Stimulated activated CD4-positive, alpha-beta T cell treated with anti-CD3 and anti-CD28 coated beads, Interleukin-12 subunit alpha, Interleukin-12 subunit beta, amount 100 ng/mL, for 4 hours (primary cell): Measurements from ENCODE around the gene PROSER3.

Source experiments
- DNase-seq: peaks from one replicate; pipeline ENCODE4 v3.0.0-alpha.2; 2020

Gene PROSER3

DNA sequence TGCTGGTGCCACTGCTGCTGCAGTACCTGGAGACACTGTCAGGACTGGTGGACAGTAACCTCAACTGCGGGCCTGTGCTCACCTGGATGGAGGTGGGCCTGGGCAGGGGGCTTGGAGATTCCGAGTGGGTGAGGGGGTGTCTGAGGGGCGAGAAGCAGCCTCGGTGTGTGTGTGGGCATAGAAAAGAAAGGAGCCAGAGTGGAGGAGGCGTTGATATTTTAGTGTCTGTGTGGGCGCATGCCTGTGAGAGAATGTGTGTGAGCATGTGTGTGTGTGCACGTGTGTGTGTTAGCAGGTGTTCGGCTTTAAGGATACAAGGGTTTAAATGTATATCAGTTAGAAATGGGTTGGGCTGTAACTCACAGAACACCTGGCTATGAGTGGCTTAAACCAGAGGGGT, 21.1 kb downstream of the PROSER3 start:
- DNase-seq = no peak

DNA sequence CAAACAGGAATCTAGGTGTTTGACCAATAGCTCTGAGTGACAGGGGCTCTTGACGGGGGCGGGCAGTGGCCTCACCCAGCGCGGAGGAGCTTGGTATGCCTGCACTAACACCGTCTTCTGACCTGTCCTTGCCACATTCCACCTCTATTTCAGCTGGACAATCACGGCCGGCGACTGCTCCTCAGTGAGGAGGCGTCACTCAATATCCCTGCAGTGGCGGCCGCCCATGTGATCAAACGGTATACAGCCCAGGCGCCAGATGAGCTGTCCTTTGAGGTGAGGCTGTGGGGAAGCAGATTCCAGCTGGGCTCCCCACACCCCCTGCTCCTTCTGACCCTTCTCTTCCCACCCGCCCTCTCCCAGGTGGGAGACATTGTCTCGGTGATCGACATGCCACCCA, 22.1 kb downstream of the PROSER3 start:
- no peak for DNase-seq

DNA sequence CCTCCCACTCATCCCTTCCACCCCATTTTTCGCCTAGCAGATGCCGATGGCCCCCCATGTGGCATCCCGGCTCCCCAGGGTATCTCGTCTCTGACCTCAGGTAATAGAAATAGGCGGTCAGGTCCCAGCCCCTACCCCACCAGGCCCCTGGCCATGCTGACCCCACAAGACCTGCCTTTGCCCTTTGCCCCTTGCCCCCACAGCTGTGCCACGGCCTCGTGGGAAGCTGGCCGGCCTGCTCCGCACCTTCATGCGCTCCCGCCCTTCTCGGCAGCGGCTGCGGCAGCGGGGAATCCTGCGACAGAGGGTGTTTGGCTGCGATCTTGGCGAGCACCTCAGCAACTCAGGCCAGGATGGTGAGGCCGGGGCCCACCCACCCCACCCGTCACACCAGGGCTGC, 22.7 kb downstream of the PROSER3 start:
- no peak for DNase-seq

DNA sequence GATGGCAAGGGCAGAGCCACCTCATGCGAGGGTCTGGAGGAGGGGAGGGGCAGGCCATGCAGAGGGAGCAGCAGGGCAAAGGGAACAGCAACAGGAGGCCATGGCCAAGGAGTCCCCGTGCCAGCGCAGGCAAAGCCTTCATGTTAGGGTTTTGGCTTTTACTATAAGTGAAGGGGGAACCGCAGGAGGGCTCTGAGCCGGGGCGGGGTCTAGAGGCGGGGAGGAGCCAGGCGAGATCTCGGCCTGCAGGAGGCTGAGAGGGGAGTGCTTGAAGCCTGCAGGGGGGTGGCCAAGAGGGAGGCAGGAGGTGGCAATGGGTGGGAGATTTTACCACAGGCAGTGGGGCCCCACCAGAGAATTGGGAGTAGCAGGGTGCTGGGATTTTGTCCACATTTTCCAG, 23.7 kb downstream of the PROSER3 start:
- no peak for DNase-seq

DNA sequence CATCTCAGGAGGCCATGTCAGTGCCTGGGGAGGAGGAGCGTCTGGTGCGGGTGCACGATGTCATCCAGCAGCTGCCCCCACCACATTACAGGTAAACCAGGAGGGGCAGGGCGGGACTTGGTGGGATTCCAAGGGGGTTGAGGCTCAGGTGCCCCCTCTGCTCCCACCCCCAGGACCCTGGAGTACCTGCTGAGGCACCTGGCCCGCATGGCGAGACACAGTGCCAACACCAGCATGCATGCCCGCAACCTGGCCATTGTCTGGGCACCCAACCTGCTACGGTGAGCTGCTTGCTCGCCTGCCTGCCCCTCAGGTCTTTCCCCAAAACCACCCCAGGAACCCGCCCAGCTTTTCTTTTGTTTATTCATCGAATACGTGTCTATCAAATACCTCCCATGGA, 24.6 kb downstream of the PROSER3 start:
- DNase-seq = no peak

DNA sequence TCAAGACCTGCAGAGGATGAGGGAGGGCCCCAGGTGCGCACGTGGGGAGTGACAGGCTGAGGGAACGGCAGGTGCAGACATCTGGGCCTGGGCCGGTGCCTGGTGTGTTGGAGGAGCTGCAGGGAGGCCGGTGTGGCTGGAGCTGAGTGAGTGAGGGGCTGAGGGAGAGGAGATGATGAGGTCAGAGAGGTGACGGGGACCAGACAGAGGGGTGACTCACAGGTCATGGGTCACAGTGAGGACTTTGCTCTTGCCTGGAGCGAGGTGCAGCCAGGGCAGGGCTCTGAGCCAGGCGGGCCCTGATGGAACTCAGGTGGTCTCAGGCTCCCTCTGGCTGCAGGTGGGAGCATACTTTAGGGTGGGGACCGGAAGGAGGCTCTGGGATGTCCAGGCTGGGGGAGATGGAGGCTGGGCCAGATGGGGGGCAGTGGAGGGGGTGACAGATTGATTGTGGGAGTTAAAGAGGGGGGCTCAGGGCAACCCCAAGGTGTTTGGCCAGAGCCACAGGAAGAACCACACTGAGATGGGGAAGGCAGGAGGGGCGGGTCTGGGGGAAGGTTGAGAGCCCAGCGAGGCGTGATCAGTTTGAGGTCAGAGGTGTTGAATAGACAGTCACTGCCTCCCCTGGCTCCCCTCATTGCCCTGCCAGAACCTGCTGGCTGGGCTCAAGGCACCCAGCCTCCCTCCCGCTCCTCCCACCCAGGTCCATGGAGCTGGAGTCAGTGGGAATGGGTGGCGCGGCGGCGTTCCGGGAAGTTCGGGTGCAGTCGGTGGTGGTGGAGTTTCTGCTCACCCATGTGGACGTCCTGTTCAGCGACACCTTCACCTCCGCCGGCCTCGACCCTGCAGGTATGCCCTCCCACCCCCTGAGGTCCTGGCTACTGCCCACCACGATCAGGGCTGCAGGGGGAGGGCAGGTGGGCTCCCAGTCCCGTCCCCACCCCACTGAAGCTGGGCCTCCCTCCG, 25.8 kb downstream of the PROSER3 start:
- no peak for DNase-seq

DNA sequence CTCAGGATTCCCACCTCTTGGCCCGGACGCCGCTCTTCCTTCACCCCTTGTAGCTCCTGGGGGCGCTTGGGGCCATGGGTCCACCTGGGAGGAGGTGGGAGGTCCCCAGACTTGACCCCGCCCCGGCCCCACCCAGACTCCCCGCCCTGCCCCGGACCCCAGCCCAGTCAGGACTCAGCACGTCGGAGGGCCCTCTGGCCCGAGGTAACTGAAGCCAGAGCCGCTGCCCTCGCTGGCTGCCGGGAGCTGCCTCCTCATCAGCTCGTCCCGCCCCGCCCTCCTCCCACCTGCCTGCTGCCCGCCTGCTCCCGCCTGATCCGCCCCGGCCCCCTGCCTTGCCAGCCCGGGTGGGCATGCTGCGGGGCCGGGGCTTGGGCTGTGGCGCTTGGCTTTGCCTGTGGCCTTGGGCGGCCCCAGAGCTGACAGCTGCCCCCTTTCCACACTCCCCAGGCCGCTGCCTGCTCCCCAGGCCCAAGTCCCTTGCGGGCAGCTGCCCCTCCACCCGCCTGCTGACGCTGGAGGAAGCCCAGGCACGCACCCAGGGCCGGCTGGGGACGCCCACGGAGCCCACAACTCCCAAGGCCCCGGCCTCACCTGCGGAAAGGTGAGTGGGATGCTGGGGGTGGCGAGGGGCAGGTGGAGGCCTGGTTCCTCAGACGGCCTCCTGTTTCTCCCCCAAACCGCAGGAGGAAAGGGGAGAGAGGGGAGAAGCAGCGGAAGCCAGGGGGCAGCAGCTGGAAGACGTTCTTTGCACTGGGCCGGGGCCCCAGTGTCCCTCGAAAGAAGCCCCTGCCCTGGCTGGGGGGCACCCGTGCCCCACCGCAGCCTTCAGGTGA, 26.7 kb downstream of the PROSER3 start:
- no peak for DNase-seq

DNA sequence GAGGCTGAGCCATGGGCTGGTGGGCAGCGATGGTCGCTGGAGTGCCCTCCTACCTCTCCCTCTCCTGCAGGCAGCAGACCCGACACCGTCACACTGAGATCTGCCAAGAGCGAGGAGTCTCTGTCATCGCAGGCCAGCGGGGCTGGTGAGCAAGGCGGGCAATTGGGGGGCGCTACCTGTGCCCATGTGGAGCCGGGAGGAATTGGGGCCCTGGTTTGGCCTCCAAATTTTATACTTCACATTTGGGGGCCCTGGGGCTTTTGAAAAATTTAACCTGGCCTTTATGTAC, 27.3 kb downstream of the PROSER3 start:
- no peak for DNase-seq

DNA sequence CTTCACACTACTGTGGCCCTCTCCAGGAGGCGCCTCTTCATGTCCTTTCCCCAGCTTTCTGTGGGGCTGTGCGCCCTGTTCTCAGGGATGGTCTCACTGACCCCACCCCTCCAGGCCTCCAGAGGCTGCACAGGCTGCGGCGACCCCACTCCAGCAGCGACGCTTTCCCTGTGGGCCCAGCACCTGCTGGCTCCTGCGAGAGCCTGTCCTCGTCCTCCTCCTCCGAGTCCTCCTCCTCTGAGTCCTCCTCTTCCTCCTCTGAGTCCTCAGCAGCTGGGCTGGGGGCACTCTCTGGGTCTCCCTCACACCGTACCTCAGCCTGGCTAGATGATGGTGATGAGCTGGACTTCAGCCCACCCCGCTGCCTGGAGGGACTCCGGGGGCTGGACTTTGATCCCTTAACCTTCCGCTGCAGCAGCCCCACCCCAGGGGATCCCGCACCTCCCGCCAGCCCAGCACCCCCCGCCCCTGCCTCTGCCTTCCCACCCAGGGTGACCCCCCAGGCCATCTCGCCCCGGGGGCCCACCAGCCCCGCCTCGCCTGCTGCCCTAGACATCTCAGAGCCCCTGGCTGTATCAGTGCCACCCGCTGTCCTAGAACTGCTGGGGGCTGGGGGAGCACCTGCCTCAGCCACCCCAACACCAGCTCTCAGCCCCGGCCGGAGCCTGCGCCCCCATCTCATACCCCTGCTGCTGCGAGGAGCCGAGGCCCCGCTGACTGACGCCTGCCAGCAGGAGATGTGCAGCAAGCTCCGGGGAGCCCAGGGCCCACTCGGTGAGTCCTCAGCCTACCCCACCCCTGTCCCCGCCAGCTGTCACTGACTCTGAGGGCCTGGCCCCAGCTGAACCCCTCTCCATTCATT, 28.6 kb downstream of the PROSER3 start:
- DNase-seq = no peak

DNA sequence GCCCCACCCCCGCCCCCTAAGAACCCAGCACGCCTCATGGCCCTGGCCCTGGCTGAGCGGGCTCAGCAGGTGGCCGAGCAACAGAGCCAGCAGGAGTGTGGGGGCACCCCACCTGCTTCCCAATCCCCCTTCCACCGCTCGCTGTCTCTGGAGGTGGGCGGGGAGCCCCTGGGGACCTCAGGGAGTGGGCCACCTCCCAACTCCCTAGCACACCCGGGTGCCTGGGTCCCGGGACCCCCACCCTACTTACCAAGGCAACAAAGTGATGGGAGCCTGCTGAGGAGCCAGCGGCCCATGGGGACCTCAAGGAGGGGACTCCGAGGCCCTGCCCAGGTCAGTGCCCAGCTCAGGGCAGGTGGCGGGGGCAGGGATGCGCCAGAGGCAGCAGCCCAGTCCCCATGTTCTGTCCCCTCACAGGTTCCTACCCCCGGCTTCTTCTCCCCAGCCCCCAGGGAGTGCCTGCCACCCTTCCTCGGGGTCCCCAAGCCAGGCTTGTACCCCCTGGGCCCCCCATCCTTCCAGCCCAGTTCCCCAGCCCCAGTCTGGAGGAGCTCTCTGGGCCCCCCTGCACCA, 29.3 kb downstream of the PROSER3 start:
- DNase-seq = no peak

DNA sequence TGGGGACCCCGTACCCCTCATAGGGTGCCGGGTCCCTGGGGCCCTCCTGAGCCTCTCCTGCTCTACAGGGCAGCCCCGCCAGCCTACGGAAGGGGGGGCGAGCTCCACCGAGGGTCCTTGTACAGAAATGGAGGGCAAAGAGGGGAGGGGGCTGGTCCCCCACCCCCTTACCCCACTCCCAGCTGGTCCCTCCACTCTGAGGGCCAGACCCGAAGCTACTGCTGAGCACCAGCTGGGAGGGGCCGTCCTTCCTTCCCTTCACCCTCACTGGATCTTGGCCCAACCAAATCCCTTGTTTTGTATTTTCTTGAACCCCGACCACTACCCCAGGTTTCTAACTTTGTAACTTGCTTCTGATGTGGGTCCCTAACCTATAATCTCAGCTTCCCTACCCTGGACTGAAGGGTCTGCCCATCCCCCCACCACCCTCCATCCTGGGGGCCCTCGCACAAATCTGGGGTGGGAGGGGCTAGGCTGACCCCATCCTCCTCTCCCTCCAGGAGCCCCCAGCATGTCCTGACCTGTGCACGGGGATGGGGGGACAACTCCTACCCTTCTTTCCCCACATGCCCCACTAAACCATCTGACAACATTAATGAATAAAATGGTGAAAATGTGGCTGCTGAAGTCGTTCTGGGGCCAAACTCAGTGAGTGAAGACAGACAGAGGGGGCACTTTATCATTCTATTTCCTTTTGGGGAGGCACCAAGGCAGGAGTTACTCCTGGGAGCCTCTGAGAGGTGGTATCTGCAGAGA, 30.4 kb downstream of the PROSER3 start:
- DNase-seq = no peak

DNA sequence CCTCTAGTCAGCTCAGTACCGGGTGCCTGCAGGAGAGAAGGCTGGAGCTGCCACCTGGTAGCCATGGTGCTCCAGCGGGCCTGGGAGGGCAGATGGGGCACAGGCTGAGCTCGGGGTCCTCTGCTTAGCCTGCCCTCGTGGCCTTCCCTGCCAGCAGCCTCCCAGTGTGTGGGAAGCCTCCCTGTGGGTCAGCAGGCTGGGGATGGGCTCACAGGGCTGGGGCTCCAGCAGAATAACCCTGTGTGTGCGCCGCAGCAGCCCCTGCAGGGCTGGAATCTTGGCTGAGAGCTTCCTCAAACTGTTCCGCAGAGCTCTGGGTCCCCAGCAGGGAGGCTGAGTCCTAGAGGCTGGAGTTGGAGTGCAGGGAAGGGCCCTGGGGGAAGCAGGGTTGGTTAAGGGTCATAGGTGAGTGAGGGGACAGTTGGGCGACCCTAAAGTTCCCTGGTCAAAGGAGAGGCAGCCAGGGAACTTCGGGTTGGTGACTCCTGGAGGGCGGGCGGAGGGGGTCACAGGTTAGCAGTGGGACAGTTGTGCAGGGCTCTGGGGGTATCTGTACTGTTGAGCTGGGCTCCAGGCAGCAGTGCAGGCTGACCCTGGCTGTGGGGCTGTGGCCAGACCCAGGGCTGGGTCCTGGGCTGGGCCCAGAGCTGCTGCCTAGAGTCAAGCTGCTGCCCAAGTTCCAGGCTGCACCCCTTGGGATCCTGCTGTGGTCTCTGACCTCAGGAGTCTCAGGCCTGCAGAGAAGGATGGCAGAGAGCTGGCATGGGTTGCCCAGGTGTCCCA, 31.4 kb downstream of the PROSER3 start:
- DNase-seq = no peak

DNA sequence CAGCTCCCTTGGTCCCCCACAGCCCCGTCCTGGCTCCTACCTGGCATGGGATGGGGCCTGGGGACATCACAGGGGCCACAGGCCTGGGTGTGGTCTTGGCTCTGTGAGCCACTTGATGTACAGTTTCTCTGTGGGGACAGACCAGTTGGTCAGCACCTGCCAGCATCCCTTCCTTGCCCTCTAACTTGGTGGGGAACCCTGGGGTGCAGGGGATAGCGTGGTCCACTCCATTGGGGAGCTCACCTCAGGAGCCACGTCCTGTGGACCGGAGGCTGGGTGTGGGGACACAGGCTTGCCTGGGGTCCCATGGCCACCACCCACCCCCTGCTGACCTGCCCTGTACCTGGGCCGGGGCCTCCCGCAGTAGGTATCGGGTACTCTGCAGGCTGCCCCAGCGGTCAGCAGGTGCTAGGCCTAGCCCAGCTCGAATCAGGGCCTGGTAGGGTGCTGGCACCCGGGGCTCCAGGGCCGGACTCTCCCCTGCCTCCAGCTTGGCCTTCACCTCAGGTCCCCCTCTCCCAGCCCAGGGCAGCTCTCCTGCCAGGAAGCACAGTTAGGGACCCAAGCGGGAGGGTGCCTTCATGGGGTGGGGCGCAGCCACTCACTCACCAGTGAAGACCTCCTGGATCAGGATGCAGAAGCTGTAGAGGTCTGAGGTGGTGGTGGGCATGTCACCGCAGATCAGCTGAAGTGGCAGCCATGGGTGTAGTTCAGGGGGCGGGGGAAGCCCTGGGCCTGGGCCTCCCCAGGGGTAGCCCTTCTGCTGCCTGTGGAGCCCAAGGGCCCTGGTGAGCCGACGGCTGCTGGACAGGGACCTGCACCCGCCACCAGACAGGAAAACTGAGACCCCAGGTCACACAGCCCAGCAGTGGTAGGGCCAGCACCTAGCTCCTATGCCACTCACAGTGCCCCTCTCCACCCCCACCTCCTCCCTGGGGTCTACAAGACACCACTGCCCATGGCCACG, 32.3 kb downstream of the PROSER3 start:
- DNase-seq = no peak

DNA sequence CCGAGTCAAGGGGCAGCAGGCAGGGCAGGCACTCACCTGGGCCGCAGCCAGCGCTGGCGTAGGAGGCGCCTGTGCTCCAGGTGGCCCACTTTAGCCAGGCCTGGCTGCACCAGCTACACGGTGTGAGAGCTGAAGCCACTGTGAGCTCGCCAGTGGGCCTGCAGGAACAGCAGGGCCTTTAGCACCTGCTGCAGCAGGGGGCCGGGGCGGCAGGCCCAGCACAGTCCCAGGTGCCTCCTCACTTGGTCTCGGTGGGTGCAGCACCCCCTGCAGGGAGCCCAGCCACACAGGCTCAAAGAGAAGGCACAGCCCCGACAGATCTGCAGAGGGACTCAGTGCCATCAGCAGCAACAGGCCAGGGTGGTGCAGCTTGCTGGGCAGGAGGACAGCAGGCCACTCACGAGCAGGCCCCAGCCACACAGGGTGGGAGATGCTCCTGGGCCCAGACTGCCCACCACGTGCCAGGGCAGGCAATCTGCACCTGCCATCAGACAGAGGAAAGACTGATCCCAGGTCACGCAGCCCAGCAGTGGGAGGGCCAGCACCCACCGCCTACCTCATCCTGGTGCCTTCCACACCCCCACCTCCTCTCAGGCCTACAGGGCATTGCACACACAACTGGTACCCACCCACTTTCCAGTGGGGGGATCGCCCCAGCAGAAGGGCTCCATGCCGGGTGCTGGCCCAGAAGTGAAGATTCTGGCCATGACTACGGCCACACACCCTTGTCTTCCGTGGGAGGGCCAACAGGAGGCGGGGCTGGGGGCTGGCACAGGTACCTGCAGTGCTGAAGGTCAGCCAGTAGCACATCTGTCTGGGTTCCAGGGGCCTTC, 33.2 kb downstream of the PROSER3 start:
- DNase-seq = no peak

DNA sequence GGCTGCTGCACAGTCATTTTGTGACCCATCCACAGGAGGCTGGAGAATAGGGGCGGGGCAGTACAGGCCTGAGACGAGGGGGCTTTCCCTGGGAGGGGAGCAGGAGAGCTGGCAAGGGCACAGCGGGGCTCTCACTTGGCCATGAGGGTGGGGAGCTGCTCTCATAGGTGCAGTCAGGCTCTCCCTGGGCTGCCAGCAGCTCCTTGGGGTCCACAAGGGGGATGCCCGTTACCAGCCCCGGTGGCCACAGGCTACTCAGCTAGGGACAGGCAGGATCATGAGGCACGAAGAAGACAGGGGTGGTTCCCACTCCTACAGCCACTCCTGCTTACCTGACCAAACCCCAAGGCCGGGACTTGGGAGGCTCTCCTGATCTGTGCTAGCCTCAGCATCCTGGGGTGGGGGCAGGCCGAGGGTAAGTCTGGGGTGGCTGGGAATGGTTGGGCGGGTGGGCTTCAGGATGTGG, 33.9 kb downstream of the PROSER3 start:
- no peak for DNase-seq

DNA sequence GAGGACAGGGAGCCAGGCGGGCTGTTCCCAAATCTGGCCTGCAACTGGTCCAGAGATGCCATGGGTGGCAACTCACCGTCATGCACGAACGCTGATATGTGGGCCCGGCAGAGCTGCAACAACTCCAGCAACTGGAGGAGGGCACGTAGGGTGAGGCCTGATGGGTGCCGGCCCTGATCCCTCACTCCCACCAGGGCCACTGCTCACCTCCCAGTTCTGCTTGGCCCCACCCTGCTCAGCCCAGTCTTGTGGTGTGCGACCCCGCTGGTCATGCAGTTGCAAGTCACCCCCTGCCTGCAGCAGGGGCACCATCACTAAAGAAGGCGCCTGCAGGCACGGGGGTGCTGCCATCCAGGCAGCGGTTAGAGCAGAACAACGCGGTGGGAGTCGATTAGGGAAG, 34.3 kb downstream of the PROSER3 start:
- no peak for DNase-seq

DNA sequence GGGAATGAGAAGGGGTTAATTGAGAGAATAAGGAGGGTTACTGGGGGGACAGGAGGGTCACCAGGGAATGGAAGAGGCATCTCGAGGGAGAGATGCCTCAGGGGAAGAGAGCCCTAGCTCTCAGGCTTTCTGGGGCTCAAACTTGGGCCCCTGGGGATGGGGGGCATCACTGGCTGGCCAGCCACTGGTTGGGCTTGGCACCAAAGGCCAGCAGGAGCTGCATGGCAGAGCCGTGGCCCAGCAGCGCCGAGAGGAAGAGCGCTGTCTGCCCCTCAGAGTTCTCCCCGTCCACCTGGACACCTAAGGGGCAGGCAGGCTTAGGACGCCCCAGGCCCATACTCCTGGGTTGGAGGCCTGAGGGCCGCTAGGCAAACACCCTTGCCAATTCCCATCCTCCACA, 34.9 kb downstream of the PROSER3 start:
- DNase-seq = no peak

DNA sequence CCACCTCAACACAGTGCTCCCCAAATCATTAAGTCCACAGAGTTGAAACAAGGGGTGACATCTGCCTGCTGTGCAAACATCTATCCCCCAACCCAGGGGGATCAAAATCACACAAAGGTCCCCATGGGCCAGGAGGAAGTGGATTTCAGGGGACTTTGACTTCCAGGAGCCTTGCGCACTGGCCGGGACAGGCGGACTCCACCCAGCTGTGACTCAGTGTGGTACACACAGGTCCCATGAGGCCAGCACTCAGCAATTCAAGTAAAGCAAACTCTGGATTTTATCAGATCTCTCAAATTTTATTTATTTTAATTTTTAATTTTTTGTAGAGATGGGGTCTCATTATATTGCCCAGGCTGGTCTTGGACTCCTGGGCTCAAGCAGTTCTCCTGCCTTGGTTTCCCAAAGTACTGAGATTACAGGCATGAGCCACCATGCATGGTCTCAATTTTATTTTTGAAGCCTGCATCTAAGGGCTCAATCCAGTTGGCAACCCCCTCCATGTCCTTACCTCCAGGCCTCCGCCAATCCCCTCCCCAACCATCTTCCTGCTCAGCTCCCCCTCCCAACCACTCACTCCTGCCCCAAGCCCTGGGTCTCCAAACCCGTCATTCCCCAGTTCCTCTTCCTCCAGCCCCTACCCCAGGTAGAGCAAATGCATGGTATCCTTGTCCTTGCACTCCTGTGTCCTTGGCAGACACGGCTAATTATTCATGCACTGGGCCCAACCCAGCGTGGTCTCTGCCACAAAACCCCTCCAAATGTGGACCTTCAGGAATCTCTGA, 35.6 kb downstream of the PROSER3 start:
- DNase-seq = no peak
